Bronchial epithelial cell (primary cell): Measurements from ENCODE around the gene PRKCE. TPM values are rescaled to one million over a fixed set of nuclear protein-coding genes. Genes with fewer than 3 reads are reported as not detected.
A peak's percentile ranks its signal among the peaks of the same experiment; 100 is the strongest.

ENCODE experiments used
- DNase-seq: peaks from one replicate; pipeline ENCODE4 v3.0.0-alpha.2; 2010; ENCODE audit warnings: low read depth
- FAIRE-seq: peaks from 2 replicates; lab custom pipeline; 2011; peaks lifted over from hg19 to GRCh38; lab: Jason Lieb, UNC
- H3K27me3 ChIP-seq: 2 replicates; pipeline ENCODE4 v1.5.1; 2011; ENCODE audit warnings: low read length; ENCODE audit not compliant: control insufficient read depth, insufficient read depth
- H3K36me3 ChIP-seq: 2 replicates; pipeline ENCODE4 v1.5.1; 2011; ENCODE audit warnings: low read length; ENCODE audit not compliant: control insufficient read depth, insufficient read depth
- H3K4me3 ChIP-seq: 2 replicates; pipeline ENCODE4 v1.5.1; 2011; ENCODE audit warnings: mild to moderate bottlenecking, low read depth, low read length, control low read depth
- CTCF ChIP-seq: IDR thresholded peaks from 2 replicates; pipeline ENCODE4 v1.5.1; 2011; ENCODE audit warnings: mild to moderate bottlenecking, moderate library complexity, low read length, control low read depth, inconsistent platforms; ENCODE audit not compliant: insufficient read depth, severe bottlenecking
- total RNA-seq: library from RNA; depleted of rRNA; stranded (reverse); fragments of >200 nt; gene quantifications from 2 replicates; pipeline ENCODE4 v1.2.1, GENCODE V29; 2014

The PRKCE gene
- total RNA-seq, 1 donor from 2014 or later, result 6.3 TPM

- DNase-seq (no peak), FAIRE-seq (no peak)
- Histone ChIP-seq H3K36me3 (peaks cover 1% of the 10 kb centered on the region), H3K4me3 (no peak overlapping the region), H3K27me3 (no peaks in the 10 kb centered on the region)
- no peak for TF ChIP-seq CTCF
Measured at GRCh38 chr2:45697190-45697589, 45.7 kb downstream of the PRKCE start.

GRCh38 chr2:45698554-45698953, 47.1 kb downstream of the PRKCE start:
- Histone ChIP-seq H3K4me3 (no peak overlapping the region), H3K36me3 (peaks cover 1% of the 10 kb centered on the region), H3K27me3 (no peaks in the 10 kb centered on the region)
- TF ChIP-seq CTCF, result no peak
- FAIRE-seq (no peak), DNase-seq (no peak)

GRCh38 chr2:45699032-45699658, 47.7 kb downstream of the PRKCE start:
- H3K36me3 ChIP-seq, result peaks cover 1% of the 10 kb centered on the region
- H3K27me3 ChIP-seq, result no peaks in the 10 kb centered on the region
- H3K4me3 ChIP-seq, result no peak overlapping the region
- peak; percentile 58 for FAIRE-seq
- DNase-seq, result peak; percentile 84
- TF ChIP-seq CTCF, result no peak

GRCh38 chr2:45700407-45701013, 49.0 kb downstream of the PRKCE start:
- DNase-seq (no peak), FAIRE-seq (no peak)
- peaks cover 1% of the 10 kb centered on the region for H3K36me3 ChIP-seq
- no peaks in the 10 kb centered on the region for H3K27me3 ChIP-seq
- H3K4me3 ChIP-seq, result no peak overlapping the region
- no peak for TF ChIP-seq CTCF

GRCh38 chr2:45705233-45705632, 53.8 kb downstream of the PRKCE start:
- FAIRE-seq, result no peak
- Histone ChIP-seq H3K27me3 (no peaks in the 10 kb centered on the region), H3K4me3 (no peak overlapping the region), H3K36me3 (peaks cover 5% of the 10 kb centered on the region)
- no peak for TF ChIP-seq CTCF
- DNase-seq, result no peak
